Eye (tissue), 1 donor: Measurements from ENCODE around the gene SORD.

Source experiments
- DNase-seq: peaks from one replicate; pipeline ENCODE4 v3.0.0-alpha.2; 2015

The SORD gene

DNA sequence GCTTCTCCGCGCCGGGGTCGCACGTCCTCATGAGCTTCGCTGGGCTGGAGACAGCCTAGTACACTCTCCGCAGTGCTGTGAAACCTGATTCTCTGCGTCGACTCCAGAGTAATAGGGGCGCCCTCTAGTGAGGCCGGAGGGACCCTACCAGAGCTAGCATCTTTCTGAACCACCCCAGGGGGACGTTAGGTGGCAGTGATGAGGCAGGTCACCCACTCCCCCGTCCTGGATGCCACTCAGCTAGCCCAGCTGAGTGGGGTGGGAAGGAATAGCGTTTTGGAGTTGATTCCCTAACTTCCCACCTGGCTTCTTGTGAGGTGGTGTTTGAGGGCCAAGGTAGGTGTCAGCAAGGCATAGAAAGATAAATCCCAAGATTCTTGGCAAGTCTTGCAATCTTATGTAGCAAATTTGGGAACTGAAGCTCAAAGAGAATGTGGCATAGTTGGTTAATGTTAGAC is 95.2 kb downstream of the SORD start:
- DNase-seq: peak; percentile 98

DNA sequence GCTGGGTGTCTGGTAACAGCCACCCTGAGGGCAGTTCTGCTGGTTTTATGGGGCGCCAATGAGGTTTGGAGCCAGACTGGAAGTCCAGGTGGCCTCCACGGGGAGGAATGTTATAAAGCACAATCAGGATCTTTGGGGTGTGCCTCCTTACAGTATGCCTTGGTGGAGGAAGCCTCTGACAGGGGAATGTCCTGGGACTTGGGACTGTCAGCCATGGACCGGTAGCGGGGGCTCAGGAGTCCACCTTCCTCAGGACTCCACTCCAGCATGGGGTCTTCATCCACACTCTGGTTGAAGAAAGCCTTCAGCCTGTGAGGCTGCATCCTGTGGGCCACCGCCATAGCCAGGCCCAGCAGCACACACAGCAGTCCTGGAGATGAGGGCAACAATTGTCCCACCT is 96.0 kb downstream of the SORD start:
- no peak for DNase-seq

DNA sequence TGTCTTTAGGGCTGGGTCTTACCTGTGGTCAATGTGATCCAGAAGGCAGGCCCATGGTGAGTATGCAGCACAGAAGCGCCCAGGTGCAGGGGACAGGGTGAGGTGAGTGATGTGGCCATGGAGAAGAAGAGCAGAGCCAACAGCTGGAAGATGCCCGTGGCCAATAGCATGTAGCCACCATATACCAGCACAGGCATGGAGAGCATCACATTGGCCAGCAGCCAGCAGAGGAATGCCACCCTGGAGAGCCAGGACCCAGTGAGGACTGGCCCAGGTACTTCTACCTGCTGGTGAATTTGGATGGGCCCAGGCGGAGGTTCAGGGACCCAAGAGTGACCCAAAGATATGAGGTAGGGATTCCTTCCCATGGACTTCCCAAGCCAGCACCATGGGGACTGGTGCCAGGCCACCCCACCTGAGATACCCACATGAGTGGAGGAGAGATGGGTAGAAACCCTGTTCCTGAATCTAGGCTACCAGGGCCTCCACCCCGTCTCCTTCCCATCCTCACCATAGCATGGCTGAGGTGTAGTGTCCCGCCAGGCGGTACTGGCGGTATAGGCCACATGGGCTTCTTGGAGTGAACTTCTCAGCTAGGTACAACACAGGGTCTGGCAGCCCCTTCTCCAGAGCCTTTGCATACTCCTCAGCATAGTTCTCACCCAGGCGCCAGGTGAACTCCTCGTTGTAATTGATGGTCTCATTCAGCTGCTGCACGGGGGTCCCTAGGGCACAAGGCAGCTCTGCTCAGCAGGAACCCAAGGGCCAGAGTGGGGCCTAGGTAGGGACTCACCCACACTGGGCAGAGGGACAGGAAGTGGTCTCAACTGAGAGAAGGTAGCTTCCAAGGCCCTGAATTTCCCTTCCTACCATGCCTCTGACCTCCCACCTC is 97.3 kb downstream of the SORD start:
- no peak for DNase-seq

DNA sequence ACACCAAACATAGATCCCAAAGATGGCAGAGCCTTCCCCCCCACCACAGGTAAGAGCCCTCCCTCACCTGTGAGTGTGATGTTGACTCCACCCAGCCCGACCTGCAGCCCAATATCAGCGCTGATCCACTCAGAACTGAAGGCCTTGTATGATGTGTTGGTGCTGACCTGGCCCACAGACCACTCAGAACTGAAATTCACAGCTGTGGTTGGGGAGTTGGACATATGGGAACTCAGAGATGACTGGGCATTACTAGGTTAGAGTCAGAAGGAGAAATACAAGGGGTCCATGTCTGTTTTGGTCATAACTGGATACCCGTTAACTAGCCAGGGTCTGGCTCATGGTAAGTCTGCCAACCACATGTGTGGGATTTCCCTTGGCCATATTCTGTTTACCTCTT is 98.0 kb downstream of the SORD start:
- no peak for DNase-seq

DNA sequence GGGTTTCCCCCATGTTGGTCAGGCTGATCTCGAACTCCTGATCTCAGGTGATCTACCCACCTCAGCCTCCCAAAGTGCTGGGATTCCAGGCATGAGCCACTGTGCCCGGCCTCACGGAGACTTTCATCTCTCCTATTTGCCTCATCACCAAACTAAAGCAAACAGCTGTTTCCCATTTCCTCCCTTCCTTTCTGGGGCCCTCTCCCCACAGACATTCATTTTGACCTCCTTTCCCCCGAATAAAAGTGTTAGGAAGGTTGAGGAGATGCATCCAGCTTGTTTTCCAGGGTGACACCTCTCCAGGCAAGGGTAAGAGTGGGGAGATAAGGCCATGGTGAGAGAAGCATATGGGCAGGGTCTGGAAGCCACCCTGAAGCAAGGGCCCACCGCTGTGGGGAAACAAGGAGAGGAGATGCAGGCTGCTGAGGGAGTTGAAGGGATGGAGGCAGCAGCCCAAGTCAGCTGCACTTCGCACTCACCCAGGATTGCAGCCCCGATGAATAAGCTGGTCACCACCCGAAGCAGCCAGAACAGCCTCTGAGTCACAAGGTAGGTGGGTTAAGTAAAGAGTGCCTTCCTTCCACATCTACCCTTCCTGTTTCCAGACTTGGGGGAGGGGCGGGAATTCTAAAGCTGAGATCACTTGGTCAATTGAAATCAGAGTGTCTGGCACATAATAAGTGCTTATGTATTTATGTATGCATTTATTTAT is 98.9 kb downstream of the SORD start:
- DNase-seq: no peak

DNA sequence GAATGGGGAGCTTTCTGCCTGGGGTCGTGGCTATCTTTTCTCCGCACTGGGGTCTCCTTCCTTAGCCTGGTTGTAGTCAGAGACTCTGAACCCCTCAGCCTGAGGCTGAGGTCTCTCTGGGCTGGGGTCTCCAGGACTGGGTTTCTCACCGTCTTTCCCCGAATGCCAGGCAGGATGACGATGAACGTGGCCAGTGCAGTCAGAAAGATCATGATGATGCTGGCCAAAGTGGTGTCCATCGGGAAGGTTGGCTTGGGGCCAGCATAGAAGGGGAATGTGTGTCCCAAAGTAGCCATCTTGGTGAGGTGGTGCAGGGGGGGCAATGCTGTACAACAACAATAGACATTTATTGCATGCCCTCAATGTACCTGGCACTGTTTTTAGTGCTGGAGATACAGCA is 99.7 kb downstream of the SORD start:
- no peak for DNase-seq

DNA sequence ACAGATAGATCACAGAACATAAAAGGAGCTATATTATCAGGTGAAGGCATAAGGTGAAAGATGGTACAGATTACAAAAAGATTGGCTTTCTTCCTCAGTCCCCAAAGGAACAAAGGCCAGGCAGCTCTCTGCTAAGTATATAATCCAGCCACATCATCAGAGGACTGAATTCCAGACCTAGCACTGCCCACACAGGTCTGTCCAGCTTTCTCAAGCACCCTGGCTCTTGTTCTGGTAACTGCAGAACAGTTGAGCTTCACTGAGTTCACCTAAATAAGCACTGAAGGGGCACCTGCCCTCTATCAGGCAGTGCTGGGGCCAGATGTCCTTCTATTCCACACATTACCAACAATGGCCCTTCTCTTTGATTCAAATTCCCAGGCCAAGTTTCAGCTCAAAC is 100.4 kb downstream of the SORD start:
- DNase-seq: no peak

DNA sequence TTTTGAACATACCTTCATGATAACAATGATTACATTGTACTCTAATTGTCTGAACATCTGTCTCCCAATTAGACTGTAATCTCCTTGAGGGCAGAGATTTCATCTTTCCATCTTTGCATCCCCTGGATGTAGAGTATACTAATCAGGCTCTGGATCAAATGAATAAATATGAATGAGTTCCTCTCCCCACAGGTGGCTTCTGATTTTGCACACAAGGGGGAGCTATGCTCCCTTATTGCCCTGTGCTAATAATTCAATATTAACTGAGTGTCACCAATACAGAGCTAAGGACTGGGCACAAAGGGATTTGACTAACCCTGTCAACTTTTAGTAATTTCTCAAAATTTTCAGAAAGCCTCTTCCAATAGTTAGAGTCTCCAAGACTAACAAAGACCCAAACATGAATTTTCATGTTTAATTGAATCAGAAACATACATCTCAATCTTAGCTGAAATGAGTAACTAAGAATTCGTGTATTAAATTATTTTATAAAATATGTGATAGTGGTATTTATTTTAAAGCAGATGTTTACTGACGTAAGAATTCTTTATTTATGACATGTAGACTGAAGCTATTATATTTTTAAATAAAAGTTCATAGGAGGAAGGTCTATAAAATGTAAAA is 103.7 kb downstream of the SORD start:
- DNase-seq: no peak
